Astrocyte (in vitro differentiated cells and primary cell): ENCODE measurements around the gene CNTNAP2.

Experiments
- EZH2 ChIP-seq: IDR thresholded peaks from 2 replicates; pipeline ENCODE4 v1.6.1; 2012; ENCODE audit warnings: mild to moderate bottlenecking, low read length, inconsistent platforms; ENCODE audit not compliant: insufficient read depth
- TF ChIP-seq, protein P1 (sequence below): IDR thresholded peaks from 2 replicates; pipeline ENCODE4 v1.5.1; 2011; ENCODE audit warnings: low read depth, mild to moderate bottlenecking, inconsistent platforms, low read length, moderate library complexity; ENCODE audit not compliant: insufficient read depth

DNA sequence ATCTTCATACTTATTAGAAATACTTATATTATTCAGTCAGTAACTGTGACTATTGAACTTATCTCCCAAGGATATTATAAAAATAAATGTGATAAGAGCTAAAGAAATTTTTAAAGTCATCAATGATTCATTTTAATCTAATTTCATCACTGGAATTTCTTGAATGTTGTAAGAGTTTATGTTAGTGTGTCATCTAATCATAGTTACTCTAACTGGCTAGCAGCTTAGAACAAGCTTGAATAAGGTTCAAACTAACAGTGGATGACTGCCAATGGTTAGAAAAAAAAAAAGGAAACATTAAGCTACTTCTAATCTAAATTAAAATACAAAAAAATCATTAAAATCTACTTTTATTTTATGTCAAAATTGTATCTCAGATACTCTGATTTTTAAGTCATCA is 1066.3 kb downstream of the CNTNAP2 start:
- TF ChIP-seq, protein P1, sequence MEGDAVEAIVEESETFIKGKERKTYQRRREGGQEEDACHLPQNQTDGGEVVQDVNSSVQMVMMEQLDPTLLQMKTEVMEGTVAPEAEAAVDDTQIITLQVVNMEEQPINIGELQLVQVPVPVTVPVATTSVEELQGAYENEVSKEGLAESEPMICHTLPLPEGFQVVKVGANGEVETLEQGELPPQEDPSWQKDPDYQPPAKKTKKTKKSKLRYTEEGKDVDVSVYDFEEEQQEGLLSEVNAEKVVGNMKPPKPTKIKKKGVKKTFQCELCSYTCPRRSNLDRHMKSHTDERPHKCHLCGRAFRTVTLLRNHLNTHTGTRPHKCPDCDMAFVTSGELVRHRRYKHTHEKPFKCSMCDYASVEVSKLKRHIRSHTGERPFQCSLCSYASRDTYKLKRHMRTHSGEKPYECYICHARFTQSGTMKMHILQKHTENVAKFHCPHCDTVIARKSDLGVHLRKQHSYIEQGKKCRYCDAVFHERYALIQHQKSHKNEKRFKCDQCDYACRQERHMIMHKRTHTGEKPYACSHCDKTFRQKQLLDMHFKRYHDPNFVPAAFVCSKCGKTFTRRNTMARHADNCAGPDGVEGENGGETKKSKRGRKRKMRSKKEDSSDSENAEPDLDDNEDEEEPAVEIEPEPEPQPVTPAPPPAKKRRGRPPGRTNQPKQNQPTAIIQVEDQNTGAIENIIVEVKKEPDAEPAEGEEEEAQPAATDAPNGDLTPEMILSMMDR, result no peak
- TF ChIP-seq EZH2, result no peak
